RWPE2 (cell line): ENCODE measurements around the gene CA9.

Experiments
- ATAC-seq: fragments of 200-7000 bp; cut with Tn5 transposase; 3 replicates; pipeline ENCODE4 v1.9.1; 2021; ENCODE audit warnings: low read depth
- DNase-seq: peaks from one replicate; pipeline ENCODE4 v3.0.0-alpha.2; 2020; ENCODE audit warnings: low spot score
- H3K27ac ChIP-seq: fragments of 450-650 bp; 2 replicates; pipeline ENCODE4 v1.5.1; 2017; ENCODE audit warnings: mild to moderate bottlenecking; ENCODE audit not compliant: poor library complexity, severe bottlenecking
- H3K27me3 ChIP-seq: fragments of 250-450 bp; sonication (Bioruptor Pico); 2 replicates; pipeline ENCODE4 v1.5.1; 2021; ENCODE audit warnings: mild to moderate bottlenecking, moderate library complexity; ENCODE audit not compliant: insufficient read depth, poor library complexity, severe bottlenecking
- H3K36me3 ChIP-seq: fragments of 250-450 bp; sonication (Bioruptor Pico); 2 replicates; pipeline ENCODE4 v1.5.1; 2020; ENCODE audit warnings: low read depth, mild to moderate bottlenecking, moderate library complexity
- H3K4me1 ChIP-seq: fragments of 250-450 bp; sonication (Bioruptor Pico); 2 replicates; pipeline ENCODE4 v1.5.1; 2021; ENCODE audit warnings: mild to moderate bottlenecking, moderate library complexity; ENCODE audit not compliant: insufficient read depth, poor library complexity, severe bottlenecking
- H3K4me3 ChIP-seq: fragments of 250-450 bp; sonication (Bioruptor Pico); 2 replicates; pipeline ENCODE4 v1.5.1; 2021; ENCODE audit warnings: mild to moderate bottlenecking, moderate library complexity; ENCODE audit not compliant: severe bottlenecking
- H3K9me3 ChIP-seq: fragments of 250-450 bp; sonication (Bioruptor Pico); 2 replicates; pipeline ENCODE4 v1.5.1; 2021; ENCODE audit warnings: mild to moderate bottlenecking, moderate library complexity; ENCODE audit not compliant: severe bottlenecking
- CTCF ChIP-seq: fragments of 450-650 bp; IDR thresholded peaks from one replicate; pipeline ENCODE4 v1.5.1; 2017; ENCODE audit warnings: mild to moderate bottlenecking, moderate library complexity; ENCODE audit not compliant: poor library complexity, severe bottlenecking

The CA9 gene

GRCh38 chr9:35682520-35683315, 9.0 kb downstream of the CA9 start:
- Histone ChIP-seq H3K36me3 (peaks cover 69% of the 10 kb centered on the region), H3K4me1 (peaks cover 4% of the 10 kb centered on the region), H3K27me3 (no peaks in the 10 kb centered on the region), H3K4me3 (no peak overlapping the region), H3K9me3 (no peaks in the 10 kb centered on the region), H3K27ac (peak overlapping the region; percentile 33)
- TF ChIP-seq CTCF: no peak
- ATAC-seq (peak; percentile 3; the same call in 2 of the 3 replicates), DNase-seq (no peak)

- peaks cover 75% of the 10 kb centered on the region for H3K36me3 ChIP-seq
- peak overlapping the region; percentile 33 for H3K27ac ChIP-seq
- no peak for ATAC-seq
- TF ChIP-seq CTCF: no peak
- H3K27me3 ChIP-seq: no peaks in the 10 kb centered on the region
- DNase-seq: no peak
- H3K4me1 ChIP-seq: peaks cover 10% of the 10 kb centered on the region
- no peak overlapping the region for H3K4me3 ChIP-seq
- H3K9me3 ChIP-seq: no peaks in the 10 kb centered on the region
Measured at GRCh38 chr9:35683323-35683722, 9.6 kb downstream of the CA9 start.

GRCh38 chr9:35684921-35685320, 11.2 kb downstream of the CA9 start:
- H3K4me1 ChIP-seq: peaks cover 11% of the 10 kb centered on the region
- H3K27ac ChIP-seq: no peak overlapping the region
- no peaks in the 10 kb centered on the region for H3K9me3 ChIP-seq
- ATAC-seq (no peak), DNase-seq (no peak)
- TF ChIP-seq CTCF: no peak
- H3K27me3 ChIP-seq: no peaks in the 10 kb centered on the region
- H3K4me3 ChIP-seq: no peak overlapping the region
- peaks cover 78% of the 10 kb centered on the region for H3K36me3 ChIP-seq

- Histone ChIP-seq H3K27ac (no peak overlapping the region), H3K27me3 (no peaks in the 10 kb centered on the region), H3K4me1 (peaks cover 11% of the 10 kb centered on the region), H3K36me3 (peaks cover 72% of the 10 kb centered on the region), H3K4me3 (no peak overlapping the region), H3K9me3 (no peaks in the 10 kb centered on the region)
- DNase-seq (no peak), ATAC-seq (no peak)
- TF ChIP-seq CTCF: no peak
Measured at GRCh38 chr9:35685506-35685905, 11.8 kb downstream of the CA9 start.
